Mesenchymal stem cell (in vitro differentiated cells and primary cell): Measurements from ENCODE around the gene SEMA4G.

Source experiments
- DNase-seq: peaks from one replicate; pipeline ENCODE4 v3.0.0-alpha.2; 2013
- H2AFZ ChIP-seq: one replicate; pipeline ENCODE4 v1.6.1; 2013; ENCODE audit warnings: low read depth, mild to moderate bottlenecking, control low read depth, inconsistent platforms, low read length, moderate library complexity
- H2AK5ac ChIP-seq: 2 replicates; pipeline ENCODE4 v1.6.1; 2013; ENCODE audit warnings: low read length, moderate library complexity, mild to moderate bottlenecking, inconsistent platforms; ENCODE audit not compliant: severe bottlenecking
- H2BK120ac ChIP-seq: one replicate; pipeline ENCODE4 v1.6.1; 2013; ENCODE audit warnings: low read depth, mild to moderate bottlenecking, inconsistent platforms, low read length, moderate library complexity
- H2BK12ac ChIP-seq, 2 experiments: one replicate each; pipeline ENCODE4 v1.6.1; 2013; ENCODE audit warnings: inconsistent platforms in 2 of 2, low read length in 2 of 2, mild to moderate bottlenecking in 2 of 2, moderate library complexity in 2 of 2, control low read depth in 1 of 2
- H2BK15ac ChIP-seq: one replicate; pipeline ENCODE4 v1.6.1; 2013; ENCODE audit warnings: mild to moderate bottlenecking, low read depth, inconsistent platforms; ENCODE audit not compliant: poor library complexity, severe bottlenecking
- H2BK5ac ChIP-seq: 2 replicates; pipeline ENCODE4 v1.6.1; 2013; ENCODE audit warnings: low read depth, mild to moderate bottlenecking, low read length, control low read depth, inconsistent platforms; ENCODE audit not compliant: poor library complexity, severe bottlenecking
- H3K14ac ChIP-seq, 2 experiments: one replicate each; pipeline ENCODE4 v1.6.1; 2013; ENCODE audit warnings: inconsistent platforms in 2 of 2, low read length in 2 of 2, control low read depth in 1 of 2, mild to moderate bottlenecking in 1 of 2, moderate library complexity in 1 of 2
- H3K18ac ChIP-seq, 2 experiments: one replicate each; pipeline ENCODE4 v1.6.1; 2013; ENCODE audit warnings: inconsistent platforms in 2 of 2, low read length in 2 of 2, control low read depth in 1 of 2, low read depth in 1 of 2, mild to moderate bottlenecking in 1 of 2
- H3K23ac ChIP-seq, 2 experiments: one replicate each; pipeline ENCODE4 v1.6.1; 2013; ENCODE audit warnings: inconsistent platforms in 2 of 2, low read length in 2 of 2, mild to moderate bottlenecking in 2 of 2, moderate library complexity in 2 of 2, control low read depth in 1 of 2
- H3K27ac ChIP-seq: 2 replicates; pipeline ENCODE4 v1.5.1; 2013; ENCODE audit warnings: mild to moderate bottlenecking, moderate library complexity, low read length, control low read depth, inconsistent platforms; ENCODE audit not compliant: poor library complexity, severe bottlenecking
- H3K27me3 ChIP-seq, 2 experiments: 2 replicates each; pipeline versions ENCODE4 v1.6.1 to v1.7.0; 2013; ENCODE audit warnings: low read length in 2 of 2, mild to moderate bottlenecking in 2 of 2, moderate library complexity in 2 of 2, control low read depth in 1 of 2, inconsistent platforms in 1 of 2; ENCODE audit not compliant: control insufficient read depth in 1 of 2, insufficient read depth in 1 of 2
- H3K36me3 ChIP-seq, 2 experiments: 2 replicates each; pipeline versions ENCODE4 v1.6.1 to v1.7.0; 2013; ENCODE audit warnings: low read length in 2 of 2, control low read depth in 1 of 2, inconsistent platforms in 1 of 2, low read depth in 1 of 2, mild to moderate bottlenecking in 1 of 2; ENCODE audit not compliant: insufficient read depth in 2 of 2, control insufficient read depth in 1 of 2
- H3K4ac ChIP-seq, 2 experiments: one replicate each; pipeline ENCODE4 v1.6.1; 2013; ENCODE audit warnings: inconsistent platforms in 2 of 2, low read length in 2 of 2, mild to moderate bottlenecking in 2 of 2, moderate library complexity in 2 of 2, control low read depth in 1 of 2, low read depth in 1 of 2
- H3K4me1 ChIP-seq: 2 replicates; pipeline ENCODE4 v1.6.1; 2013; ENCODE audit warnings: low read depth, low read length, control low read depth; ENCODE audit not compliant: control insufficient read depth, insufficient read depth
- H3K4me2 ChIP-seq: 2 replicates; pipeline ENCODE4 v1.6.1; 2013; ENCODE audit warnings: low read length, mild to moderate bottlenecking, inconsistent platforms; ENCODE audit not compliant: poor library complexity, severe bottlenecking
- H3K4me3 ChIP-seq, 2 experiments: 2 replicates each; pipeline versions ENCODE4 v1.5.1 to v1.7.0; 2013; ENCODE audit warnings: low read length in 2 of 2, mild to moderate bottlenecking in 2 of 2, control low read depth in 1 of 2, low read depth in 1 of 2; ENCODE audit not compliant: insufficient read depth in 1 of 2
- H3K79me1 ChIP-seq: replicated peaks from 2 replicates; pipeline ENCODE4 v1.6.1; 2013; ENCODE audit warnings: mild to moderate bottlenecking, control low read depth, low read length, inconsistent platforms; ENCODE audit not compliant: poor library complexity, severe bottlenecking
- H3K9ac ChIP-seq: 2 replicates; pipeline ENCODE4 v1.7.0; 2013; ENCODE audit warnings: mild to moderate bottlenecking, low read length, moderate library complexity
- H3K9me3 ChIP-seq: 2 replicates; pipeline ENCODE4 v1.7.0; 2013; ENCODE audit warnings: mild to moderate bottlenecking, low read length; ENCODE audit not compliant: control insufficient read depth
- H4K8ac ChIP-seq: one replicate; pipeline ENCODE4 v1.6.1; 2013; ENCODE audit warnings: inconsistent platforms, mild to moderate bottlenecking, low read length, moderate library complexity
- H4K91ac ChIP-seq: one replicate; pipeline ENCODE4 v1.6.1; 2013; ENCODE audit warnings: mild to moderate bottlenecking, low read length, inconsistent platforms
- WGBS: methylation state at CpG from one replicate; pipeline ENCODE4 v1.1.7; 2013; ENCODE audit warnings: mixed read lengths; 5-methylcytosine and 5-hydroxymethylcytosine counted together

Gene SEMA4G

DNA sequence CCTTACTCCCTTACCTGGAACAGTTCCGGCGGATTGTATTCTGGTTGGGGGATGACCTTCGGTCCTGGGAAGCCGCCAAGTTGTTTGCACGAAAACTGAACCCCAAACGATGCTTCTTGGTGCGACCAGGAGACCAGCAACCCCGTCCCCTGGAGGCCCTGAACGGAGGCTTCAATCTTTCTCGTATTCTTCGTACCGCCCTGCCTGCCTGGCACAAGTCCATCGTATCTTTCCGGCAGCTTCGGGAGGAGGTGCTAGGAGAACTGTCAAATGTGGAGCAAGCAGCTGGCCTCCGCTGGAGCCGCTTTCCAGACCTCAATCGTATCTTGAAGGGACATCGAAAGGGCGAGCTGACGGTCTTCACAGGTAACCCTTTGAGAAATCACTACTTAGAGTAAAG, 19.8 kb downstream of the SEMA4G start:
- H3K18ac ChIP-seq, result no peak overlapping the region

DNA sequence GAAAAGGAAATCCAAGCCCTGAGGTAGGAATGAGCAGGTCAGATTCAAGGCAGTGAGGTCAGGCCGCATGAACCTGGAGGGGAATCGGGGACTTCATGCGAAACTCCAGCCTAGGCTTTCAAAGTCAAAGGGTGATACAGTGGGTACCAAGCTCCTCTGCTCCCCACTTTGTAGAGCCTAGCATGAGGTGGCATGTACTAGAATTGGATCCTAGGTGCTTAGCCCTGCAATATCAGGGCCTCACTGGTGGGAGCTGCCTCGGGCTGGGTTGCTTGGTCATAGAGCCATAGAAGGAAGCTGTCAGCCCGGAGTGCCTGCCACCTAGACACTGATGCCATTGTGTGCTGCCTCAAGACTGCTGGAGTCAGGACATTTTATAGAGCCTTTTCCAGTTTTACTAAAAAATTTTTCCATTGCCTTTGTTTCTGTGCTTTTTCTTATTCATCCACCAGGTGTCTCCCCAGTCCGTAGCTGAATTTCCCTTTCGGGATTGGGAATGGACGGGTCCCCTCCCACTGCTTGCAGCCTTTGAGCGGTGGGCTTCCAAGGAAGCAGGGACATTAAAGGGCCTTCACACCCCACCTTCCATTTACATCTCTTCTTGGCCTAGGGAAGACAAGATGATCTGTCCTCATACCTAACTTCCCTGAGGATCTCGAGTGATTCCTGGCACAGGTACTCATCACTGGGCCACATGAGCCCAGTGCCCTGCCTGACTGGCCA, 24.8 kb downstream of the SEMA4G start:
- H3K4ac ChIP-seq, result no peak overlapping the region
- H3K4me3 ChIP-seq, result no peak overlapping the region
- no peak overlapping the region for H2BK5ac ChIP-seq
- no peak overlapping the region for H3K18ac ChIP-seq
- H3K27me3 ChIP-seq, result no peaks in the 10 kb centered on the region
- peaks cover 21% of the 10 kb centered on the region for H3K4me1 ChIP-seq
- no peak overlapping the region for H2AFZ ChIP-seq
- H2BK12ac ChIP-seq, result no peak overlapping the region
- H3K4me2 ChIP-seq, result no peak overlapping the region
- H2BK120ac ChIP-seq, result no peak overlapping the region
- H2BK15ac ChIP-seq, result no peak overlapping the region
- peak overlapping the region; percentile 4 for H4K8ac ChIP-seq
- H3K79me1 ChIP-seq, result peaks cover 22% of the 10 kb centered on the region
- peak overlapping the region; percentile 31 for H2AK5ac ChIP-seq
- DNase-seq, result peak; percentile 64
- 63% methylated on average over 10 of the region's 10 CpGs for WGBS
- no peaks in the 10 kb centered on the region for H3K9me3 ChIP-seq
- H3K36me3 ChIP-seq, result peaks cover 41 to 42% of the 10 kb centered on the region in 2 experiments
- H3K14ac ChIP-seq, result no peak overlapping the region
- no peak overlapping the region for H3K9ac ChIP-seq
- H4K91ac ChIP-seq, result no peak overlapping the region
- H3K27ac ChIP-seq, result no peak overlapping the region
- H3K23ac ChIP-seq, result no peak overlapping the region

More for the DNA sequence above, 19.8 kb downstream of the SEMA4G start:
- Histone ChIP-seq H3K23ac (no peak overlapping the region), H3K4me3 (no peak overlapping the region), H3K27ac (no peak overlapping the region), H3K4me1 (peaks cover 24% of the 10 kb centered on the region), H3K4me2 (no peak overlapping the region), H2BK120ac (no peak overlapping the region), H2AK5ac (no peak overlapping the region), H2AFZ (no peak overlapping the region), H2BK15ac (no peak overlapping the region), H2BK5ac (no peak overlapping the region), H2BK12ac (no peak overlapping the region), H3K9me3 (no peaks in the 10 kb centered on the region), H3K27me3 (no peaks in the 10 kb centered on the region), H4K8ac (no peak overlapping the region), H3K79me1 (peaks cover 41% of the 10 kb centered on the region), H3K4ac (no peak overlapping the region), H3K9ac (peak overlapping the region; percentile 33), H3K14ac (no peak overlapping the region), H3K36me3 (peaks cover 56 to 57% of the 10 kb centered on the region in 2 experiments), H4K91ac (no peak overlapping the region)
- no peak for DNase-seq
- 97% methylated on average over 21 of the region's 21 CpGs for WGBS

DNA sequence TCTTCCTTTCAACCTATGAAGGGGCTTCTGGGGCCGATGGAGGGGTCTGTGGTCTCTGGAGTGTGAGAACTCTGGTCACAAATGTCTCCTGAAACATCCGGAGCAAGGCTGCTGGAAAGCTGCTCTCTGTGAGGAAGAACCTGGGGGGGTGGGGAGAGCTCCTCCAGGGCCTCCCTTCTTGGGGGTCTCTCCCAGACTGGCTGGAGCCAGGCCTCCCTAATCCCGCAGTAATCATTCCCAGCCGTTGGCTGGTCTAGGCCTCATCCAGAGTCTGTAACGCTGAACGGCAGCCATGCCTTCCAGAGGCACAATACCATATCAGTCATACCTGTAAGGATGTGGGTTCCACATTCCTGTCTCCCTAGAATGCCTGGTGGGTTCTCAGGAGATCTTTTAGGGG, 25.9 kb downstream of the SEMA4G start:
- Histone ChIP-seq H3K27me3 (no peaks in the 10 kb centered on the region), H3K4me1 (peaks cover 21% of the 10 kb centered on the region), H2AFZ (no peak overlapping the region), H3K23ac (no peak overlapping the region), H3K14ac (no peak overlapping the region), H4K91ac (no peak overlapping the region), H3K4me3 (no peak overlapping the region), H3K27ac (no peak overlapping the region), H3K79me1 (peaks cover 16% of the 10 kb centered on the region), H4K8ac (no peak overlapping the region), H3K4me2 (no peak overlapping the region), H2BK120ac (no peak overlapping the region), H3K4ac (no peak overlapping the region), H2AK5ac (peak overlapping the region; percentile 48), H3K9ac (no peak overlapping the region), H3K18ac (no peak overlapping the region), H3K36me3 (peaks cover 31 to 33% of the 10 kb centered on the region in 2 experiments), H2BK5ac (no peak overlapping the region), H3K9me3 (no peaks in the 10 kb centered on the region), H2BK15ac (no peak overlapping the region), H2BK12ac (no peak overlapping the region)
- 44% methylated on average over 6 of the region's 6 CpGs for WGBS
- no peak for DNase-seq

DNA sequence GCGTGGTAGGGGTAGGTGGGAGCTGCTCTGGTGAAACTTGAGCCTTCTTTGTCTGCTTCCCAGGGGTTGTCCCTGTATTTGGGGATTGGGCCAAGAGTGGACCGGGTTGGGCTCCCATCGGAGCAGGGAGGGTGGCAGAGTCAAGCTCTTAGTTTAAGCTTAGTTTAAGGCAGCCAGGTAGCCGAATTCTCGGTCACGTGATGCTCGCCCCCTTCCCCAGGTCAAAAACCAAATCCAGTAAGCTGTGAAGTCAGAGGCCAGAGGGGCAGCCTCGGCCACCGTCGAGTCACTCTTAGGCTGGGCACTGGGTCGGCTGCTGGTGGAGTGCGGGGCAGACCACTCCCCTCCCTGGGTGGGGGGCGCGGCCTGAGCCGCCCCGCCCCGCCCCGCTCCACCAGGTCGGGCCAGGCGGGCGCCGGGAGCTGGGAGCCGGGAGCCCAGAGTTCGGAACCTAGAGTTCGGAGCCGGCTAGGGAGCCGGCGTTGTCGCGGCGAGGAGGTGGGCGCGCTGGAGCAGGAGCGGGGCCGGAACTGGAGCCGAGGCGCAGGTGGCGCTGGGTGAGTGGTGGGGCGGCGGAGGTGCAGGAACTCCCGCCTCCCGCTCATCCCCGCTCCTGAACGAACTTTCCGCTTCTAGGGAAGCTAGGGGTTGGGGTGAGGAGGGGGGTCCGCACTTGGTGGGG, 27.5 kb downstream of the SEMA4G start:
- Histone ChIP-seq H3K14ac (peak overlapping the region in 1 of 2 experiments; percentile 62), H3K4ac (peak overlapping the region; percentile 52 to 96), H3K9ac (peak overlapping the region; percentile 98), H2BK5ac (peak overlapping the region; percentile 46), H2AK5ac (peak overlapping the region; percentile 57), H3K27ac (peak overlapping the region; percentile 99), H2AFZ (peak overlapping the region; percentile 65), H3K79me1 (peaks cover 8% of the 10 kb centered on the region), H2BK120ac (no peak overlapping the region), H3K36me3 (peaks cover 17 to 20% of the 10 kb centered on the region in 2 experiments), H3K27me3 (no peaks in the 10 kb centered on the region), H3K9me3 (no peaks in the 10 kb centered on the region), H4K91ac (peak overlapping the region; percentile 89), H3K4me3 (peak overlapping the region; percentile 75 to 80), H2BK12ac (peak overlapping the region; percentile 45 to 98), H3K4me1 (peaks cover 29% of the 10 kb centered on the region), H2BK15ac (no peak overlapping the region), H3K18ac (peak overlapping the region; percentile 94 to 99), H4K8ac (peak overlapping the region; percentile 91), H3K23ac (peak overlapping the region in 1 of 2 experiments; percentile 1), H3K4me2 (peak overlapping the region; percentile 79)
- no peak for DNase-seq
- 14% methylated on average over 15 of the region's 46 CpGs for WGBS
